Femur (tissue), 1 donor: ENCODE data around the gene PRSS3.
"Not testable (repeated sequence)": the region's sequence is repeated elsewhere in the genome, so short reads cannot be mapped to it uniquely, and the experiment has no call there.

Source experiments
- DNase-seq: peaks from one replicate; pipeline ENCODE4 v3.0.0-alpha.2; 2017

Gene PRSS3

GRCh38 chr9:33818847-33819500, 23.6 kb downstream of the PRSS3 start:
- DNase-seq = no peak

GRCh38 chr9:33820231-33820745, 24.9 kb downstream of the PRSS3 start:
- DNase-seq = no peak

- DNase-seq = no peak
Measured at GRCh38 chr9:33823801-33824200, 28.4 kb downstream of the PRSS3 start.

- DNase-seq = not testable (repeated sequence)
Measured at GRCh38 chr9:33827285-33827684, 31.9 kb downstream of the PRSS3 start.

GRCh38 chr9:33829641-33830230, 34.4 kb downstream of the PRSS3 start:
- DNase-seq = not testable (repeated sequence)

GRCh38 chr9:33835625-33836260, 40.4 kb downstream of the PRSS3 start:
- DNase-seq = no peak

- not testable (repeated sequence) for DNase-seq
Measured at GRCh38 chr9:33836261-33836660, 40.9 kb downstream of the PRSS3 start.

- DNase-seq = no peak
Measured at GRCh38 chr9:33837138-33837537, 41.8 kb downstream of the PRSS3 start.

- no peak for DNase-seq
Measured at GRCh38 chr9:33840381-33840780, 45.0 kb downstream of the PRSS3 start.

- no peak for DNase-seq
Measured at GRCh38 chr9:33843312-33843961, 48.1 kb downstream of the PRSS3 start.

- no peak for DNase-seq
Measured at GRCh38 chr9:33846231-33846630, 50.9 kb downstream of the PRSS3 start.

GRCh38 chr9:33847894-33848205, 52.5 kb downstream of the PRSS3 start:
- DNase-seq = not testable (repeated sequence)
